Fibroblast of skin of abdomen (primary cell): ENCODE results near the gene CDK19.
"Not testable (repeated sequence)": the region's sequence is repeated elsewhere in the genome, so short reads cannot be mapped to it uniquely, and the experiment has no call there.

Experiments used
- DNase-seq: peaks from one replicate; pipeline ENCODE4 v3.0.0-alpha.2; 2013

Gene CDK19

GRCh38 chr6:110617057-110617456, 198.2 kb downstream of the CDK19 start:
- no peak for DNase-seq

- no peak for DNase-seq
Observed at GRCh38 chr6:110615722-110616121, 199.5 kb downstream of the CDK19 start.

GRCh38 chr6:110614586-110614985, 200.7 kb downstream of the CDK19 start:
- DNase-seq: no peak

- DNase-seq: no peak
Observed at GRCh38 chr6:110614106-110614505, 201.2 kb downstream of the CDK19 start.

- no peak for DNase-seq
Observed at GRCh38 chr6:110613356-110613755, 201.9 kb downstream of the CDK19 start.

GRCh38 chr6:110612298-110612697, 203.0 kb downstream of the CDK19 start:
- DNase-seq: no peak

- DNase-seq: no peak
Observed at GRCh38 chr6:110609101-110609500, 206.2 kb downstream of the CDK19 start.

- DNase-seq: no peak
Observed at GRCh38 chr6:110608151-110608550, 207.1 kb downstream of the CDK19 start.

- DNase-seq: no peak
Observed at GRCh38 chr6:110606151-110606550, 209.1 kb downstream of the CDK19 start.

GRCh38 chr6:110600640-110601039, 214.6 kb downstream of the CDK19 start:
- not testable (repeated sequence) for DNase-seq

GRCh38 chr6:110597761-110598160, 217.5 kb downstream of the CDK19 start:
- no peak for DNase-seq

GRCh38 chr6:110596354-110596753, 218.9 kb downstream of the CDK19 start:
- DNase-seq: no peak

GRCh38 chr6:110595112-110595511, 220.2 kb downstream of the CDK19 start:
- DNase-seq: no peak

- no peak for DNase-seq
Observed at GRCh38 chr6:110593637-110594036, 221.6 kb downstream of the CDK19 start.

- no peak for DNase-seq
Observed at GRCh38 chr6:110592765-110593164, 222.5 kb downstream of the CDK19 start.

GRCh38 chr6:110590821-110591351, 224.4 kb downstream of the CDK19 start:
- DNase-seq: peak; percentile 40

- no peak for DNase-seq
Observed at GRCh38 chr6:110589865-110590513, 225.3 kb downstream of the CDK19 start.

- DNase-seq: no peak
Observed at GRCh38 chr6:110587328-110587727, 227.9 kb downstream of the CDK19 start.

- peak; percentile 41 for DNase-seq
Observed at GRCh38 chr6:110581679-110582078, 233.6 kb downstream of the CDK19 start.

GRCh38 chr6:110577596-110578167, 237.6 kb downstream of the CDK19 start:
- DNase-seq: not testable (repeated sequence)

GRCh38 chr6:110575925-110576463, 239.3 kb downstream of the CDK19 start:
- no peak for DNase-seq

- no peak for DNase-seq
Observed at GRCh38 chr6:110574817-110575216, 240.5 kb downstream of the CDK19 start.

- no peak for DNase-seq
Observed at GRCh38 chr6:110573537-110573936, 241.7 kb downstream of the CDK19 start.

GRCh38 chr6:110573136-110573535, 242.1 kb downstream of the CDK19 start:
- no peak for DNase-seq
